ENCODE data around the gene BCL2L2.
"Not testable (repeated sequence)": the region's sequence is repeated elsewhere in the genome, so short reads cannot be mapped to it uniquely, and the experiment has no call there.

DNA sequence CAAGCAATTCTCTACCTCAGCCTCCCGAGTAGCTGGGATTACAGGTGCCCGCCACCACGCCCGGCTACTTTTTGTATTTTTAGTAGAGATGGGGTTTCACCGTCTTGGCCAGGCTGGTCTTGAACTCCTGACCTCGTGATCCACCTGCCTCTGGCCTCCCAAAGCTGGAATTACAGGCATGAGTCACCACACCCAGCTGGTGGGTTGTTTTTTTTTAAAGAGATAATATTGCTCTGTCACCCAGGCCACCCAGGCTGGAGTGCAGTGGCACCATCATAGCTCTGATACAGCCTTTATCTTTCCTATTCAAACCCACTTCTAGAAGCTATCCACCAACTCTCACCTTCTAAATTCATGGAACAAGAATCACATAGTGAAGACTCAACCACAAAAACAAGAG is 28.7 kb upstream of the BCL2L2 start:
- not testable (repeated sequence) for TF ChIP-seq CTCF (IDR thresholded peaks at IDR 0.05); EP300 (IDR thresholded peaks at IDR 0.05; ENCODE audit: low read depth)
